Measurements from ENCODE around the gene TANK. TPM values are rescaled to one million over a fixed set of nuclear protein-coding genes. Genes with fewer than 3 reads are reported as not detected.
A peak's percentile ranks its signal among the peaks of the same experiment; 100 is the strongest.

The TANK gene
- total and polyA plus RNA-seq, 4 experiments from 2014 or later: 76.3 to 91.2 (median 88.4) TPM

DNA sequence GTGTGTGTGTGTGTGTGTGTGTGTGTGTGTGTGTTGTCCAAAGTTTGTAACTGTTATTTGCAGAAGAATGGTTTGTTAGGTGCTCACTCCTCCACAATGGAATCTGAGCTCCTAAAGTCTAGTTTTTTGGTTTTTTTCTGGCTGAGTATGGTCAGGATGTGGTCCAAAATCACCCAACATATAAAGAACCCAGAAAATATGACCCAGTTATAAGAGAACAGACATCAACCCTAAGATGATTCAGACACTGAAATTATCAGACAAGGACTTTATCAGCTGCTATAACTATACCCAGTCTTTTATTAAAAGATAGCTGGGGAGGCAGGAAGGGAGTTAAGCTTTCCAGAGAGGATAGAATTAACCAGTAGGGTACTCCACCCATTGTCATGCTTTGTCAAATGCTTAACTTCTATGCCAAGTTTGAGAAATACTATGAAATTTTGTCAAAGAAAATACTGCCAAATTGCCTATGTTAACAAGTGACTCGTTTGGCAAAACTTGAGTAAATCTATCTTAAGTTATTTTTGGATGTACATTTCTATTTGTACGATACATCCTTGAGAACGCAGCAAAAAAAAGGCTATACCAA, 57.5 kb downstream of the TANK start:
- H3K4me3 Mint-ChIP-seq: peak overlapping the region in 3 of 8 donors; percentile 1 to 63 (median 2)
- CTCF ChIA-PET (ENCODE audit: partially characterized antibody): interaction anchor here (0.6 to 1.5 kb wide), 4 partner anchors 9 to 56 kb away, joined by 3 to 13 read pairs (median 3); no protein-coding TSS in a partner anchor
- Histone ChIP-seq H3K36me3 (ENCODE audit: insufficient read depth, low read length) (peaks cover 7% of the 10 kb centered on the region), H3K27me3 (ENCODE audit: insufficient read depth, low read length) (no peaks in the 10 kb centered on the region), H3K4me3 (ENCODE audit: low read length in 2 of 2) (no peak overlapping the region), H3K27ac (ENCODE audit: low read depth, low read length) (no peak overlapping the region), H3K9me3 (ENCODE audit: control insufficient read depth in 1 of 2, low read length in 2 of 2) (no peaks in the 10 kb centered on the region), H3K4me1 (ENCODE audit: insufficient read depth, low read length) (peaks cover 31% of the 10 kb centered on the region)
- POLR2A ChIA-PET (ENCODE audit: partially characterized antibody): no interaction called here
- intact Hi-C loops (cut with micrococcal nuclease): no loop called here
- no peaks in the 10 kb centered on the region for H3K9me3 Mint-ChIP-seq
- H3K27ac Mint-ChIP-seq: peak overlapping the region; percentile 50 to 87 (median 76)
- no peaks in the 10 kb centered on the region for H3K27me3 Mint-ChIP-seq
- peak in 2 of 5 donors; percentile 10 to 35 for DNase-seq
- H3K36me3 Mint-ChIP-seq: peaks cover 18 to 33% of the 10 kb centered on the region in 2 donors
- peaks cover 20 to 44% (median 33%) of the 10 kb centered on the region in 4 donors for H3K4me1 Mint-ChIP-seq

DNA sequence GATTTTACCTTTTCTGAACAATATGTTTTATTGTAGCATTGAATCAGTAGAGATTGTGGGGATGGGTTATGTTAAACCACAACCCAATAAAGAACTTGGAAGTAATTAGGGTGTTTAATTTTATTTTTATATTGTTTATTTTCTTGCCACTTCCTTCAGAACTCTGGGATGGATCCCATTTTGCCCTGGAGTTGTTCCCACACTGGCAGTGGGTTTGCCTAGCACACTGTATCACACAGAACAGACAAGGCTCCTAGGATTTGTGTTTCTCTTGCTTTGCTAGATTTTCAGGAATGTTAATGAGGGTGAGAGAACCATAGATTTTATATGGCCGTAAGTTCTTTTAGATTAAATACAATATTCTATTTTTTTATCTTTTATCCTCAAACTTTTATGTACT, 59.0 kb downstream of the TANK start:
- Histone ChIP-seq H3K27ac (ENCODE audit: low read depth, low read length) (no peak overlapping the region), H3K36me3 (ENCODE audit: insufficient read depth, low read length) (no peaks in the 10 kb centered on the region), H3K9me3 (ENCODE audit: control insufficient read depth in 1 of 2, low read length in 2 of 2) (no peaks in the 10 kb centered on the region), H3K4me3 (ENCODE audit: low read length in 2 of 2) (no peak overlapping the region), H3K4me1 (ENCODE audit: insufficient read depth, low read length) (peaks cover 31% of the 10 kb centered on the region), H3K27me3 (ENCODE audit: insufficient read depth, low read length) (no peaks in the 10 kb centered on the region)
- DNase-seq: no peak
- intact Hi-C loops (cut with micrococcal nuclease): no loop called here
- Mint-ChIP-seq H3K4me3 (no peak overlapping the region), H3K4me1 (peaks cover 20 to 36% (median 32%) of the 10 kb centered on the region in 4 donors), H3K36me3 (peaks cover 6 to 28% of the 10 kb centered on the region in 2 donors), H3K9me3 (no peaks in the 10 kb centered on the region), H3K27ac (peak overlapping the region in 5 of 7 donors; percentile 7 to 77 (median 44)), H3K27me3 (no peaks in the 10 kb centered on the region)
- POLR2A ChIA-PET (ENCODE audit: partially characterized antibody): no interaction called here
- CTCF ChIA-PET (ENCODE audit: partially characterized antibody): interaction anchor here (1.0 to 1.5 kb wide), 2 partner anchors 49 to 54 kb away, joined by 3 to 13 read pairs; no protein-coding TSS in a partner anchor

DNA sequence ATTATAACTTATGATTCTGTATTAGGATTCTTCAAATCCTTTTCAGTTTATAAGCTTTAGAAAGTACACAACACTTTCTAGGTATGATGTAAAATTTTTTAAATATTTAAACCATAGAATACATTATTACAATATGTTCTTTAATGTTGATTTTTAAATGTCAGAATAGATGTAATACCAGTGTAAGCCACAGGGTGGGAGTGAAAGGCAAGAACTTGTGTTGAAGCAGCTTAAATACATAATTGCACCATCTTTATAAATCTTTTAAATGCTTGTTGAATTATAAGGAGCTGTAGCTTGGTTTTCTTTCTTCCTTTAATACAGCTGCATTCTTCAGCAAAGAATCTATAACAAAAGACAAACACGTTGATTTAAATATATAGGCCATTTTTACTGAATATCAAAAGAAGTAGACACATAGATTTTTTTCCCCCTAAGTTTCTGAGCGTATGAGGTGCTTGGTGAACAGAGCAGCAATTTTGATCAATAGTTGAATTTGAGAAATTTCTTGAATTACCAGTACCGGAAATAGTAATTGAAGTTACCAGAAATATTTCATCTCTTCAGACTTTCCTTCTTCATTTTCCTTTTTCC, 63.0 kb downstream of the TANK start:
- H3K27me3 ChIP-seq (ENCODE audit: insufficient read depth, low read length): no peaks in the 10 kb centered on the region
- CTCF ChIA-PET (ENCODE audit: partially characterized antibody): interaction anchor here (0.8 to 7.1 kb wide), 24 partner anchors 9 to 902 kb away, joined by 3 to 103 read pairs (median 5); no protein-coding TSS in a partner anchor
- no peaks in the 10 kb centered on the region for H3K4me1 ChIP-seq (ENCODE audit: insufficient read depth, low read length)
- H3K9me3 ChIP-seq (ENCODE audit: control insufficient read depth in 1 of 2, low read length in 2 of 2): no peaks in the 10 kb centered on the region
- Mint-ChIP-seq H3K9me3 (no peaks in the 10 kb centered on the region), H3K36me3 (peaks cover 11 to 35% of the 10 kb centered on the region in 2 donors), H3K27me3 (no peaks in the 10 kb centered on the region), H3K4me3 (no peak overlapping the region), H3K27ac (no peak overlapping the region), H3K4me1 (peaks cover 0 to 6% (median 4%) of the 10 kb centered on the region in 4 donors)
- intact Hi-C loops (cut with micrococcal nuclease): loop anchor here (1.0 to 2.0 kb wide), 5 partner anchors 14 to 723 kb away; no protein-coding TSS in a partner anchor
- no peak overlapping the region for H3K4me3 ChIP-seq (ENCODE audit: low read length in 2 of 2)
- POLR2A ChIA-PET (ENCODE audit: partially characterized antibody): interaction anchor here (0.9 to 2.3 kb wide), 3 partner anchors 9 to 21 kb away, joined by 3 to 11 read pairs (median 4); no protein-coding TSS in a partner anchor
- DNase-seq: peak; percentile 29 to 57 (median 52)
- H3K36me3 ChIP-seq (ENCODE audit: insufficient read depth, low read length): peaks cover 25% of the 10 kb centered on the region
- no peak overlapping the region for H3K27ac ChIP-seq (ENCODE audit: low read depth, low read length)

GRCh38 chr2:161228511-161229240, 68.4 kb downstream of the TANK start:
- H3K4me1 Mint-ChIP-seq: peaks cover 0 to 10% (median 8%) of the 10 kb centered on the region in 4 donors
- H3K27ac ChIP-seq (ENCODE audit: low read depth, low read length): no peak overlapping the region
- peaks cover 29 to 51% of the 10 kb centered on the region in 2 donors for H3K36me3 Mint-ChIP-seq
- intact Hi-C loops (cut with micrococcal nuclease): no loop called here
- H3K4me1 ChIP-seq (ENCODE audit: insufficient read depth, low read length): no peaks in the 10 kb centered on the region
- no peaks in the 10 kb centered on the region for H3K27me3 ChIP-seq (ENCODE audit: insufficient read depth, low read length)
- H3K9me3 ChIP-seq (ENCODE audit: control insufficient read depth in 1 of 2, low read length in 2 of 2): no peaks in the 10 kb centered on the region
- no peaks in the 10 kb centered on the region for H3K9me3 Mint-ChIP-seq
- H3K27ac Mint-ChIP-seq: peak overlapping the region in 1 of 7 donors; percentile 33
- ChIA-PET CTCF (ENCODE audit: partially characterized antibody) (interaction anchor here (1.4 to 2.0 kb wide), 2 partner anchors 13 to 22 kb away, joined by 5 to 7 read pairs; no protein-coding TSS in a partner anchor), POLR2A (ENCODE audit: partially characterized antibody) (no interaction called here)
- H3K36me3 ChIP-seq (ENCODE audit: insufficient read depth, low read length): peaks cover 36% of the 10 kb centered on the region
- no peaks in the 10 kb centered on the region for H3K27me3 Mint-ChIP-seq
- no peak overlapping the region for H3K4me3 ChIP-seq (ENCODE audit: low read length in 2 of 2)
- H3K4me3 Mint-ChIP-seq: no peak overlapping the region
- no peak for DNase-seq

- Histone ChIP-seq H3K4me1 (ENCODE audit: insufficient read depth, low read length) (no peaks in the 10 kb centered on the region), H3K27me3 (ENCODE audit: insufficient read depth, low read length) (no peaks in the 10 kb centered on the region), H3K27ac (ENCODE audit: low read depth, low read length) (no peak overlapping the region), H3K36me3 (ENCODE audit: insufficient read depth, low read length) (peaks cover 33% of the 10 kb centered on the region), H3K4me3 (ENCODE audit: low read length in 2 of 2) (no peak overlapping the region), H3K9me3 (ENCODE audit: control insufficient read depth in 1 of 2, low read length in 2 of 2) (no peaks in the 10 kb centered on the region)
- H3K27me3 Mint-ChIP-seq: no peaks in the 10 kb centered on the region
- no peak overlapping the region for H3K4me3 Mint-ChIP-seq
- peak overlapping the region in 2 of 7 donors; percentile 16 to 57 for H3K27ac Mint-ChIP-seq
- no peak for DNase-seq
- H3K36me3 Mint-ChIP-seq: peaks cover 28 to 52% of the 10 kb centered on the region in 2 donors
- H3K4me1 Mint-ChIP-seq: peaks cover 7 to 13% (median 11%) of the 10 kb centered on the region in 4 donors
- intact Hi-C loops (cut with micrococcal nuclease): no loop called here
- CTCF ChIA-PET (ENCODE audit: partially characterized antibody): interaction anchor here (0.9 to 3.6 kb wide), 6 partner anchors 8 to 167 kb away, joined by 3 to 28 read pairs (median 6); no protein-coding TSS in a partner anchor
- no peaks in the 10 kb centered on the region for H3K9me3 Mint-ChIP-seq
- POLR2A ChIA-PET (ENCODE audit: partially characterized antibody): no interaction called here
These were observed 70.7 kb downstream of the TANK start for GRCh38 chr2:161230959-161231358.

- POLR2A ChIA-PET (ENCODE audit: partially characterized antibody): interaction anchor here (1.4 kb wide), 1 partner anchor 9 kb away, joined by 9 read pairs; no protein-coding TSS in a partner anchor
- H3K36me3 Mint-ChIP-seq: peaks cover 27 to 49% of the 10 kb centered on the region in 2 donors
- Histone ChIP-seq H3K36me3 (ENCODE audit: insufficient read depth, low read length) (peaks cover 19% of the 10 kb centered on the region), H3K4me3 (ENCODE audit: low read length in 2 of 2) (no peak overlapping the region), H3K27ac (ENCODE audit: low read depth, low read length) (no peak overlapping the region), H3K9me3 (ENCODE audit: control insufficient read depth in 1 of 2, low read length in 2 of 2) (no peaks in the 10 kb centered on the region), H3K27me3 (ENCODE audit: insufficient read depth, low read length) (no peaks in the 10 kb centered on the region), H3K4me1 (ENCODE audit: insufficient read depth, low read length) (peaks cover 16% of the 10 kb centered on the region)
- CTCF ChIA-PET (ENCODE audit: partially characterized antibody): interaction anchor here (0.7 to 3.6 kb wide), 10 partner anchors 9 to 169 kb away, joined by 3 to 28 read pairs (median 3); no protein-coding TSS in a partner anchor
- no peaks in the 10 kb centered on the region for H3K27me3 Mint-ChIP-seq
- H3K4me1 Mint-ChIP-seq: peaks cover 11 to 22% (median 19%) of the 10 kb centered on the region in 4 donors
- H3K9me3 Mint-ChIP-seq: no peaks in the 10 kb centered on the region
- no peak for DNase-seq
- intact Hi-C loops (cut with micrococcal nuclease): no loop called here
- peak overlapping the region in 1 of 7 donors; percentile 28 for H3K27ac Mint-ChIP-seq
- H3K4me3 Mint-ChIP-seq: no peak overlapping the region
These were observed 72.3 kb downstream of the TANK start for GRCh38 chr2:161232571-161232970.

All from CD4-positive, alpha-beta memory T cell (primary cell).